HG03442 (cell line): ENCODE results near the gene DAGLA.
"Not testable (repeated sequence)": the region's sequence is repeated elsewhere in the genome, so short reads cannot be mapped to it uniquely, and the experiment has no call there.

Experiments used
- ATAC-seq: cut with Tn5 transposase; IDR thresholded peaks from one replicate; pipeline ENCODE4 v1.9.1; 2021; ENCODE audit warnings: mild to moderate bottlenecking, moderate library complexity; ENCODE audit not compliant: unreplicated experiment

The DAGLA gene

GRCh38 chr11:61666684-61667297 is 13.4 kb upstream of the DAGLA start:
- no peak for ATAC-seq

GRCh38 chr11:61667684-61668305 is 12.4 kb upstream of the DAGLA start:
- ATAC-seq = no peak

GRCh38 chr11:61669417-61669816 is 10.8 kb upstream of the DAGLA start:
- no peak for ATAC-seq

- ATAC-seq = no peak
These were observed 9.6 kb upstream of the DAGLA start for GRCh38 chr11:61670626-61671025.

- no peak for ATAC-seq
These were observed 8.7 kb upstream of the DAGLA start for GRCh38 chr11:61671527-61671926.

GRCh38 chr11:61673946-61674467 is 6.2 kb upstream of the DAGLA start:
- ATAC-seq = not testable (repeated sequence)

- no peak for ATAC-seq
These were observed 4.4 kb upstream of the DAGLA start for GRCh38 chr11:61675826-61676225.

GRCh38 chr11:61679296-61679695 is 895 bp upstream of the DAGLA start:
- no peak for ATAC-seq

- ATAC-seq = no peak
These were observed 531 bp downstream of the DAGLA start for GRCh38 chr11:61680622-61681221.

GRCh38 chr11:61682093-61682732 is 2.0 kb downstream of the DAGLA start:
- no peak for ATAC-seq

- no peak for ATAC-seq
These were observed 2.9 kb downstream of the DAGLA start for GRCh38 chr11:61682906-61683675.

GRCh38 chr11:61683961-61684869 is 4.0 kb downstream of the DAGLA start:
- ATAC-seq = no peak

GRCh38 chr11:61684870-61685616 is 4.9 kb downstream of the DAGLA start:
- ATAC-seq = no peak

- ATAC-seq = no peak
These were observed 5.4 kb downstream of the DAGLA start for GRCh38 chr11:61685617-61685967.

- no peak for ATAC-seq
These were observed 5.9 kb downstream of the DAGLA start for GRCh38 chr11:61686066-61686465.

GRCh38 chr11:61686469-61686868 is 6.3 kb downstream of the DAGLA start:
- no peak for ATAC-seq

- no peak for ATAC-seq
These were observed 7.2 kb downstream of the DAGLA start for GRCh38 chr11:61687420-61687819.

- ATAC-seq = no peak
These were observed 8.4 kb downstream of the DAGLA start for GRCh38 chr11:61688365-61689163.

- ATAC-seq = no peak
These were observed 8.9 kb downstream of the DAGLA start for GRCh38 chr11:61689164-61689496.
